HG03432 (cell line): Measurements from ENCODE around the gene KCNH3.
"Not testable (repeated sequence)": the region's sequence is repeated elsewhere in the genome, so short reads cannot be mapped to it uniquely, and the experiment has no call there.

Experiments
- ATAC-seq: cut with Tn5 transposase; IDR thresholded peaks from one replicate; pipeline ENCODE4 v1.9.1; 2021; ENCODE audit warnings: mild to moderate bottlenecking, moderate library complexity; ENCODE audit not compliant: unreplicated experiment

Gene KCNH3

GRCh38 chr12:49538510-49539403, at the start of gene KCNH3:
TSS of gene KCNH3 (plus strand) at chr12:49539030. CDS start at chr12:49539417, 387 bp downstream.
- ATAC-seq, result peak; percentile 68

- no peak for ATAC-seq
These were observed 49.7 kb upstream of the KCNH3 start for GRCh38 chr12:49489154-49489553.

GRCh38 chr12:49489720-49490119, 49.1 kb upstream of the KCNH3 start:
- ATAC-seq, result no peak

- no peak for ATAC-seq
These were observed 47.0 kb upstream of the KCNH3 start for GRCh38 chr12:49491823-49492222.

- no peak for ATAC-seq
These were observed 44.9 kb upstream of the KCNH3 start for GRCh38 chr12:49493900-49494299.

GRCh38 chr12:49496417-49497360, 42.1 kb upstream of the KCNH3 start:
- ATAC-seq, result no peak

GRCh38 chr12:49501895-49502294, 36.9 kb upstream of the KCNH3 start:
- no peak for ATAC-seq

GRCh38 chr12:49502590-49502989, 36.2 kb upstream of the KCNH3 start:
- ATAC-seq, result no peak

- ATAC-seq, result no peak
These were observed 35.1 kb upstream of the KCNH3 start for GRCh38 chr12:49503674-49504180.

- no peak for ATAC-seq
These were observed 33.2 kb upstream of the KCNH3 start for GRCh38 chr12:49505672-49506071.

- no peak for ATAC-seq
These were observed 31.7 kb upstream of the KCNH3 start for GRCh38 chr12:49507139-49507538.

GRCh38 chr12:49509681-49510080, 29.1 kb upstream of the KCNH3 start:
- ATAC-seq, result not testable (repeated sequence)

- no peak for ATAC-seq
These were observed 27.4 kb upstream of the KCNH3 start for GRCh38 chr12:49511410-49511809.

GRCh38 chr12:49512546-49512945, 26.3 kb upstream of the KCNH3 start:
- no peak for ATAC-seq

- no peak for ATAC-seq
These were observed 23.6 kb upstream of the KCNH3 start for GRCh38 chr12:49515266-49515665.

- ATAC-seq, result no peak
These were observed 19.8 kb upstream of the KCNH3 start for GRCh38 chr12:49518914-49519573.

- no peak for ATAC-seq
These were observed 19.3 kb upstream of the KCNH3 start for GRCh38 chr12:49519574-49519936.

GRCh38 chr12:49521389-49521788, 17.4 kb upstream of the KCNH3 start:
- ATAC-seq, result no peak

GRCh38 chr12:49524660-49525324, 14.0 kb upstream of the KCNH3 start:
- no peak for ATAC-seq

- ATAC-seq, result no peak
These were observed 12.9 kb upstream of the KCNH3 start for GRCh38 chr12:49525942-49526341.
